OCI-LY7 (cell line): ENCODE results near the gene SLC6A19.

ENCODE experiments used
- EZH2phosphoT487 ChIP-seq: fragments of 200-600 bp; sonication (generic); IDR thresholded peaks from 2 replicates; pipeline ENCODE4 v1.6.1; 2018; ENCODE audit warnings: low read depth, borderline replicate concordance, mild to moderate bottlenecking, mixed run types, antibody characterized with exemption, low read length, moderate library complexity, mixed read lengths
- TF ChIP-seq, protein P1 (sequence below): fragments of 200-600 bp; sonication (generic); conservative IDR thresholded peaks from 2 replicates; pipeline ENCODE4 v1.5.1; 2014; ENCODE audit warnings: mild to moderate bottlenecking, antibody characterized with exemption, low read length, moderate library complexity, mixed read lengths

DNA sequence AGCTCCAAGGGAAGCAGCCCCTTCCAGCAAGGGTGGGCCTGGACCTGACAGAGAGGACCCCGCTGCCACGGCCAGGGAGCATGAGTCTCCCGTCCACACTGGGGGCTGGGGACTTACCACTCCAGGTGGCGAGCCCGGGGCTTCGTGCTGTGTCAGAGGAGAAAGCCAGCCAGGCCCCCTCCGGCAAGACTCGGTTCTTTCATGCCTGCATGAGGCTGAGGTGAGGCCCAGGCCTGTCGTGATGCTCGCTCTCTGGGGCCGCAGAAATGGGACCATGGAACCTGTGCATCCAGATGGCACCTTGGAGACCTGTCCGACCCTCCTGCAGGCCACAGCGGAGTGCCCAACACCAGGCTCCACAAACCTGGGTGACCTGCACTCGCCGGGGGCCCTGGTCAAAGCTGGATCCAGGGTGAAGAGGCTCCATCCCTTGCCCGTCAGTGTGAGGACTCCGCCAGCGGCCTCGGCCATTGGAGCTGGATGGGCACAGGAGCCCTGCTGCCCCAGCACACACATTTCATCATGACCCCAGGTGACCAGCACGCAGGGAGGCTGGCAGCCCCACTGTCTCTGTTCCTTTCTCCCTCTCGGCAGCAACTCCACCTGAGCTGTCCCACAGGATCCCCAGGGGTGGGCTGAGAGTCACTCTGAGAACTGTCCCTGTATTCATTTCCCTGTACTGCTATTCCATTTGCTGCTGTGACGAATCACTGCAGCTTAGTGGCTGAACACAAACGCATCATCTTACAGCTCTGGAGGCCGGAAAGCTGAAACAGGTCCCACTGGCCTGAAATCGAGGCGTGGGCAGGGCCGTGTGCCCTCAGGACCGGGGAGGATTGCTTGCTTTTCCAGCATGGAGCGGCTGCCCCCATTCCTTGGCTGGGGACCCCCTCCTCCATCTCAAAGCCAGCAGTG lies 48.2 kb downstream of the SLC6A19 start:
- TF ChIP-seq EZH2phosphoT487 = no peak
- TF ChIP-seq, protein P1, sequence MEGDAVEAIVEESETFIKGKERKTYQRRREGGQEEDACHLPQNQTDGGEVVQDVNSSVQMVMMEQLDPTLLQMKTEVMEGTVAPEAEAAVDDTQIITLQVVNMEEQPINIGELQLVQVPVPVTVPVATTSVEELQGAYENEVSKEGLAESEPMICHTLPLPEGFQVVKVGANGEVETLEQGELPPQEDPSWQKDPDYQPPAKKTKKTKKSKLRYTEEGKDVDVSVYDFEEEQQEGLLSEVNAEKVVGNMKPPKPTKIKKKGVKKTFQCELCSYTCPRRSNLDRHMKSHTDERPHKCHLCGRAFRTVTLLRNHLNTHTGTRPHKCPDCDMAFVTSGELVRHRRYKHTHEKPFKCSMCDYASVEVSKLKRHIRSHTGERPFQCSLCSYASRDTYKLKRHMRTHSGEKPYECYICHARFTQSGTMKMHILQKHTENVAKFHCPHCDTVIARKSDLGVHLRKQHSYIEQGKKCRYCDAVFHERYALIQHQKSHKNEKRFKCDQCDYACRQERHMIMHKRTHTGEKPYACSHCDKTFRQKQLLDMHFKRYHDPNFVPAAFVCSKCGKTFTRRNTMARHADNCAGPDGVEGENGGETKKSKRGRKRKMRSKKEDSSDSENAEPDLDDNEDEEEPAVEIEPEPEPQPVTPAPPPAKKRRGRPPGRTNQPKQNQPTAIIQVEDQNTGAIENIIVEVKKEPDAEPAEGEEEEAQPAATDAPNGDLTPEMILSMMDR = no peak
